Measurements from ENCODE around the gene DIMT1.

- TF ChIP-seq, protein P1, sequence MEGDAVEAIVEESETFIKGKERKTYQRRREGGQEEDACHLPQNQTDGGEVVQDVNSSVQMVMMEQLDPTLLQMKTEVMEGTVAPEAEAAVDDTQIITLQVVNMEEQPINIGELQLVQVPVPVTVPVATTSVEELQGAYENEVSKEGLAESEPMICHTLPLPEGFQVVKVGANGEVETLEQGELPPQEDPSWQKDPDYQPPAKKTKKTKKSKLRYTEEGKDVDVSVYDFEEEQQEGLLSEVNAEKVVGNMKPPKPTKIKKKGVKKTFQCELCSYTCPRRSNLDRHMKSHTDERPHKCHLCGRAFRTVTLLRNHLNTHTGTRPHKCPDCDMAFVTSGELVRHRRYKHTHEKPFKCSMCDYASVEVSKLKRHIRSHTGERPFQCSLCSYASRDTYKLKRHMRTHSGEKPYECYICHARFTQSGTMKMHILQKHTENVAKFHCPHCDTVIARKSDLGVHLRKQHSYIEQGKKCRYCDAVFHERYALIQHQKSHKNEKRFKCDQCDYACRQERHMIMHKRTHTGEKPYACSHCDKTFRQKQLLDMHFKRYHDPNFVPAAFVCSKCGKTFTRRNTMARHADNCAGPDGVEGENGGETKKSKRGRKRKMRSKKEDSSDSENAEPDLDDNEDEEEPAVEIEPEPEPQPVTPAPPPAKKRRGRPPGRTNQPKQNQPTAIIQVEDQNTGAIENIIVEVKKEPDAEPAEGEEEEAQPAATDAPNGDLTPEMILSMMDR (IDR thresholded peaks at IDR 0.05 in 2 of 3, conservative IDR thresholded peaks at IDR 0.05 in 1 of 3; ENCODE audit: borderline replicate concordance in 1 of 3, insufficient read depth in 1 of 3, low read depth in 2 of 3, low read length in 2 of 3): no peak
- TF ChIP-seq ELF1 (IDR thresholded peaks at IDR 0.05; ENCODE audit: borderline replicate concordance, low read depth) (no peak; the same call in 1 of the 2 replicates), EZH2 (IDR thresholded peaks at IDR 0.05) (no peak), SIN3A (IDR thresholded peaks at IDR 0.05; ENCODE audit: low read depth) (peak; percentile 82), POLR2A (IDR thresholded peaks at IDR 0.05; ENCODE audit: borderline replicate concordance, extremely low read depth, insufficient read depth, insufficient read length) (peak; percentile 47), ZFX (IDR thresholded peaks at IDR 0.05) (no peak), YY1 (IDR thresholded peaks at IDR 0.05; ENCODE audit: extremely low read depth, insufficient replicate concordance, low read depth, low read length) (peak; percentile 97), CEBPB (IDR thresholded peaks at IDR 0.05; ENCODE audit: low read depth) (no peak), POLR2AphosphoS5 (IDR thresholded peaks at IDR 0.05; ENCODE audit: low read depth, low read length) (peak; percentile 86)
- TF ChIP-seq, protein P2, sequence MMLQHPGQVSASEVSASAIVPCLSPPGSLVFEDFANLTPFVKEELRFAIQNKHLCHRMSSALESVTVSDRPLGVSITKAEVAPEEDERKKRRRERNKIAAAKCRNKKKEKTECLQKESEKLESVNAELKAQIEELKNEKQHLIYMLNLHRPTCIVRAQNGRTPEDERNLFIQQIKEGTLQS (IDR thresholded peaks at IDR 0.05): no peak
These were observed 9.0 kb upstream of the DIMT1 start, which contains the start of gene IPO11 for GRCh38 chr5:62412549-62413329.
